A673 (cell line): ENCODE data around the gene BTG1. TPM values are rescaled to one million over a fixed set of nuclear protein-coding genes. Genes with fewer than 3 reads are reported as not detected.

Experiments
- BruUV-seq: library from RNA; stranded (reverse); fragments of 400-500 nt; replicated peaks from 2 replicates; lab custom pipeline; 2021; lab: Mats Ljungman, UMichigan
- CTCF ChIA-PET: fragments of 300-600 bp; sonication (Branson Sonifier 250); formaldehyde crosslinking; loops from one replicate; lab custom pipeline; 2022; ENCODE audit warnings: antibody characterized with exemption; lab: Charles Lee
- POLR2A ChIA-PET: fragments of 300-600 bp; sonication (Branson Sonifier 250); formaldehyde crosslinking; loops from one replicate; lab custom pipeline; 2022; ENCODE audit warnings: antibody characterized with exemption; ENCODE audit not compliant: low non-redundant PET; lab: Charles Lee
- DNase-seq: peaks from one replicate; pipeline ENCODE4 v3.0.0-alpha.2; 2015; ENCODE audit warnings: low spot score
- H3K27ac ChIP-seq: fragments of 200-600 bp; sonication (generic); 2 replicates; pipeline ENCODE4 v1.5.1; 2016; ENCODE audit warnings: mixed run types, low read depth, mild to moderate bottlenecking, mixed read lengths, antibody characterized with exemption, low read length; ENCODE audit not compliant: poor library complexity, severe bottlenecking
- H3K27me3 ChIP-seq: fragments of 200-600 bp; sonication (generic); replicated peaks from 2 replicates; pipeline ENCODE4 v1.6.1; 2017; ENCODE audit warnings: mixed run types, low read depth, mild to moderate bottlenecking, mixed read lengths, antibody characterized with exemption, low read length; ENCODE audit not compliant: insufficient read depth, poor library complexity
- H3K36me3 ChIP-seq: fragments of 200-600 bp; sonication (generic); 2 replicates; pipeline ENCODE4 v1.6.1; 2016; ENCODE audit warnings: mixed run types, mild to moderate bottlenecking, mixed read lengths, antibody characterized with exemption, low read length; ENCODE audit not compliant: insufficient read depth, poor library complexity, severe bottlenecking
- H3K4me1 ChIP-seq: fragments of 200-600 bp; sonication (generic); 2 replicates; pipeline ENCODE4 v1.6.1; 2017; ENCODE audit warnings: mixed run types, mild to moderate bottlenecking, mixed read lengths, antibody characterized with exemption, low read length; ENCODE audit not compliant: insufficient read depth, poor library complexity, severe bottlenecking
- H3K4me3 ChIP-seq: fragments of 200-600 bp; sonication (generic); 2 replicates; pipeline ENCODE4 v1.5.1; 2016; ENCODE audit warnings: low read depth, mixed run types, mild to moderate bottlenecking, mixed read lengths, low read length; ENCODE audit not compliant: poor library complexity, severe bottlenecking
- H3K9me3 ChIP-seq: fragments of 200-600 bp; sonication (generic); 2 replicates; pipeline ENCODE4 v1.6.1; 2016; ENCODE audit warnings: mixed run types, low read depth, mild to moderate bottlenecking, mixed read lengths, antibody characterized with exemption, low read length; ENCODE audit not compliant: poor library complexity, severe bottlenecking
- EZH2 ChIP-seq: fragments of 200-600 bp; sonication (generic); IDR thresholded peaks from 2 replicates; pipeline ENCODE4 v1.6.1; 2017; ENCODE audit warnings: borderline replicate concordance, low read depth, mild to moderate bottlenecking, mixed read lengths, antibody characterized with exemption, low read length; ENCODE audit not compliant: poor library complexity, severe bottlenecking
- intact Hi-C: fragments of 100-400 bp; cut with micrococcal nuclease; formaldehyde crosslinking; loops from one replicate; pipeline ENCODE4 v1.10.0; 2022; ENCODE audit not compliant: unreplicated experiment
- total RNA-seq: library from RNA; stranded (reverse); gene quantifications from 2 replicates; pipeline ENCODE4 v1.2.3, GENCODE V29; 2021
- TF ChIP-seq, protein P1 (sequence below): fragments of 300-800, 200-600 bp; sonication (generic); conservative IDR thresholded peaks from 2 replicates; pipeline ENCODE4 v1.5.1; 2017; ENCODE audit warnings: low read depth, mild to moderate bottlenecking, antibody characterized with exemption, low read length, moderate library complexity, mixed read lengths

BTG1 gene
- total RNA-seq, 1 experiment from 2014 or later, result 18.0 TPM

- no TSS peak for BruUV-seq
- POLR2A ChIA-PET, result no interaction called here
- CTCF ChIA-PET, result no interaction called here
Measured at GRCh38 chr12:92114834-92115233, 30.8 kb downstream of the BTG1 start.

GRCh38 chr12:92111256-92111655, 34.4 kb downstream of the BTG1 start:
- no peaks in the 10 kb centered on the region for H3K27me3 ChIP-seq
- TF ChIP-seq, protein P1, sequence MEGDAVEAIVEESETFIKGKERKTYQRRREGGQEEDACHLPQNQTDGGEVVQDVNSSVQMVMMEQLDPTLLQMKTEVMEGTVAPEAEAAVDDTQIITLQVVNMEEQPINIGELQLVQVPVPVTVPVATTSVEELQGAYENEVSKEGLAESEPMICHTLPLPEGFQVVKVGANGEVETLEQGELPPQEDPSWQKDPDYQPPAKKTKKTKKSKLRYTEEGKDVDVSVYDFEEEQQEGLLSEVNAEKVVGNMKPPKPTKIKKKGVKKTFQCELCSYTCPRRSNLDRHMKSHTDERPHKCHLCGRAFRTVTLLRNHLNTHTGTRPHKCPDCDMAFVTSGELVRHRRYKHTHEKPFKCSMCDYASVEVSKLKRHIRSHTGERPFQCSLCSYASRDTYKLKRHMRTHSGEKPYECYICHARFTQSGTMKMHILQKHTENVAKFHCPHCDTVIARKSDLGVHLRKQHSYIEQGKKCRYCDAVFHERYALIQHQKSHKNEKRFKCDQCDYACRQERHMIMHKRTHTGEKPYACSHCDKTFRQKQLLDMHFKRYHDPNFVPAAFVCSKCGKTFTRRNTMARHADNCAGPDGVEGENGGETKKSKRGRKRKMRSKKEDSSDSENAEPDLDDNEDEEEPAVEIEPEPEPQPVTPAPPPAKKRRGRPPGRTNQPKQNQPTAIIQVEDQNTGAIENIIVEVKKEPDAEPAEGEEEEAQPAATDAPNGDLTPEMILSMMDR, result no peak
- TF ChIP-seq EZH2, result no peak
- POLR2A ChIA-PET, result no interaction called here
- H3K27ac ChIP-seq, result no peak overlapping the region
- peaks cover 37% of the 10 kb centered on the region for H3K4me1 ChIP-seq
- H3K36me3 ChIP-seq, result no peaks in the 10 kb centered on the region
- DNase-seq, result no peak
- H3K4me3 ChIP-seq, result no peak overlapping the region
- no TSS peak for BruUV-seq
- CTCF ChIA-PET, result no interaction called here
- no peaks in the 10 kb centered on the region for H3K9me3 ChIP-seq
- intact Hi-C loops, result no loop called here

More at GRCh38 chr12:92114834-92115233, 30.8 kb downstream of the BTG1 start:
- Histone ChIP-seq H3K4me3 (no peak overlapping the region), H3K27me3 (no peaks in the 10 kb centered on the region), H3K4me1 (peaks cover 12% of the 10 kb centered on the region), H3K36me3 (no peaks in the 10 kb centered on the region), H3K27ac (no peak overlapping the region), H3K9me3 (no peaks in the 10 kb centered on the region)
- intact Hi-C loops, result no loop called here
- no peak for DNase-seq
- TF ChIP-seq, protein P1, result no peak
- TF ChIP-seq EZH2, result no peak

DNA sequence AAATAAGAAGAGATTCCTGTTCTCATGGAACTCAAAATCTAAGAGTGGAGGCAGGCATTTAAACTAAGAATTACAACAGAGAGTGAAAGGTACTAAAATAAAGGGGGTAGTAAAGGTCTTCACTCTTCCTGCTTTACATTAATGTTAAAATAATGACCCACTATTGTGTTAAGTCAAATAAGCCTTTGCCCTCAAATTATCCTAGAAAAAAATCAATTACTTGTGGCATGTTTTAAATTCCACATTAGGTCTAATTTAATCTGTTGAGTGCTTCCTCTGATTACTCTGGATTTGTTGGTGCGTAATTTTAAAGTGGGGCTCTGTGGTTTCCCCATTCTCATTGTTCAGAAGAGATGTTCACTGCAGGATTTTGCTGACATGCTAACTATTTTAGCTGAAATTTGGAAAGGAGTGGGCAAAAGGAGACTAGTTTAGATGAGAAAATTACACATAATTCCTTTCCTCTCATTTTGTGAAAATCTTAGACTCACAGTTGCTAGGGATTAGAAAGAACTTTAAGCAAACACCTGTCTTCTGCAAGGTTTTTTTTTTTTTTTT, 35.5 kb downstream of the BTG1 start:
- H3K27me3 ChIP-seq, result no peaks in the 10 kb centered on the region
- CTCF ChIA-PET, result no interaction called here
- BruUV-seq, result no TSS peak
- no peaks in the 10 kb centered on the region for H3K9me3 ChIP-seq
- H3K36me3 ChIP-seq, result no peaks in the 10 kb centered on the region
- no peak overlapping the region for H3K4me3 ChIP-seq
- intact Hi-C loops, result no loop called here
- POLR2A ChIA-PET, result no interaction called here
- H3K27ac ChIP-seq, result peak overlapping the region; percentile 39
- DNase-seq, result peak; percentile 64
- peaks cover 37% of the 10 kb centered on the region for H3K4me1 ChIP-seq
- TF ChIP-seq, protein P1, result no peak
- no peak for TF ChIP-seq EZH2
